22Rv1 (cell line): ENCODE data around the gene UBC.
A peak's percentile ranks its signal among the peaks of the same experiment; 100 is the strongest.

ENCODE experiments used
- H3K27ac ChIP-seq: fragments of 450-650 bp; 2 replicates; pipeline ENCODE4 v1.5.1; 2017
- ZFX ChIP-seq: fragments of 450-650 bp; IDR thresholded peaks from 2 replicates; pipeline ENCODE4 v1.6.1; 2017; ENCODE audit warnings: antibody characterized with exemption, borderline replicate concordance
- TF ChIP-seq, protein P1 (sequence below): fragments of 450-650 bp; IDR thresholded peaks from 2 replicates; pipeline ENCODE4 v1.5.1; 2017; ENCODE audit warnings: mild to moderate bottlenecking

Gene UBC

DNA sequence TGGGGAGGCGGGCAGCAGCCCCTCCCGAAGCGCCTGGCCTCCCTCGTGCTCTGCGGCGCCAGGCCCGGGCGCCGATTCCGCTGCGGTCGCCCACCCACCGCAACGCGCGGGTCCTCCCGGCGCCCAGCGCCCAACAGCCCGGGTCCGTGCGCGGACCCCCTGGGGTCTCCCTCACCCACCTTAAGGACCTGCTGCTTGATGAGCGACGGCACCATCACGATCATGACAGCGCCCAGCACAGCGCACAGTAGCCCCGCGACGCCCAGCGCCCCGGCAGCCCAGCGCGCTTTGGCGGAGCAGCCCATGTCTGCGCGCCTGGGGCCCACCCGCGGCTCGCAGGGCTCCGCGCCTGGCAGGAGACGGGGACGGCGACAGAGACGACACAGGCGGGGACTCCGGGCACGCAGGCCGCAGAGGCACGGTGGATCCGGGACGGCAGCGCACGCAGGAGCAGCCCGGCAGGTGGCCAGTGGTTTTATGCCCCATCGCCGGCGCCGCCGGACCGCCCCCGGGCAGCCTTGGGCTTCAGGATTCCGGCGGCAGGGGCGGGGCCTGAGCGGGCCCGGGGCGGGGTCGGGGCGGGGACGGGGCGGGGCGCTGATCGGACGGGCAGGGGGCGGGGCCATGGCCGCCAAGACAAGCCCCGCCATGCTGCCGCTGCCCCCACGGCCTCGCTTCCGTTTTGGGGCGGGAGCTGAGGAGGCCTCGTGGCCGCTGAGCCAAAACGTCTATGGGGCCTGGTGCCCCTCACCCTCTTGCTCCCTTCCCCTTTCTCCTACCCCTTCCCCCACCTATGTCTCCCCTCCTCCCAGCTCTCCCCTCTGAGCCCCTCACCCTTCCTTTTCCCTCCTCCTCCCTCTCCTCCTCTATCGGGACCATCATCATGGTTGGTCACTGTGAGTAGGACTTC lies 50.8 kb downstream of the UBC start, which contains the start of gene SCARB1:
Gene SCARB1 (minus strand): TSS at position 449 of the 910 bp plus-strand sequence. CDS start 144 bp downstream, at position 305.
- peak within 1 kb of the TSS; percentile 93 for H3K27ac ChIP-seq
- TF ChIP-seq, protein P1, sequence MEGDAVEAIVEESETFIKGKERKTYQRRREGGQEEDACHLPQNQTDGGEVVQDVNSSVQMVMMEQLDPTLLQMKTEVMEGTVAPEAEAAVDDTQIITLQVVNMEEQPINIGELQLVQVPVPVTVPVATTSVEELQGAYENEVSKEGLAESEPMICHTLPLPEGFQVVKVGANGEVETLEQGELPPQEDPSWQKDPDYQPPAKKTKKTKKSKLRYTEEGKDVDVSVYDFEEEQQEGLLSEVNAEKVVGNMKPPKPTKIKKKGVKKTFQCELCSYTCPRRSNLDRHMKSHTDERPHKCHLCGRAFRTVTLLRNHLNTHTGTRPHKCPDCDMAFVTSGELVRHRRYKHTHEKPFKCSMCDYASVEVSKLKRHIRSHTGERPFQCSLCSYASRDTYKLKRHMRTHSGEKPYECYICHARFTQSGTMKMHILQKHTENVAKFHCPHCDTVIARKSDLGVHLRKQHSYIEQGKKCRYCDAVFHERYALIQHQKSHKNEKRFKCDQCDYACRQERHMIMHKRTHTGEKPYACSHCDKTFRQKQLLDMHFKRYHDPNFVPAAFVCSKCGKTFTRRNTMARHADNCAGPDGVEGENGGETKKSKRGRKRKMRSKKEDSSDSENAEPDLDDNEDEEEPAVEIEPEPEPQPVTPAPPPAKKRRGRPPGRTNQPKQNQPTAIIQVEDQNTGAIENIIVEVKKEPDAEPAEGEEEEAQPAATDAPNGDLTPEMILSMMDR, result peak; percentile 45
- no peak for TF ChIP-seq ZFX

DNA sequence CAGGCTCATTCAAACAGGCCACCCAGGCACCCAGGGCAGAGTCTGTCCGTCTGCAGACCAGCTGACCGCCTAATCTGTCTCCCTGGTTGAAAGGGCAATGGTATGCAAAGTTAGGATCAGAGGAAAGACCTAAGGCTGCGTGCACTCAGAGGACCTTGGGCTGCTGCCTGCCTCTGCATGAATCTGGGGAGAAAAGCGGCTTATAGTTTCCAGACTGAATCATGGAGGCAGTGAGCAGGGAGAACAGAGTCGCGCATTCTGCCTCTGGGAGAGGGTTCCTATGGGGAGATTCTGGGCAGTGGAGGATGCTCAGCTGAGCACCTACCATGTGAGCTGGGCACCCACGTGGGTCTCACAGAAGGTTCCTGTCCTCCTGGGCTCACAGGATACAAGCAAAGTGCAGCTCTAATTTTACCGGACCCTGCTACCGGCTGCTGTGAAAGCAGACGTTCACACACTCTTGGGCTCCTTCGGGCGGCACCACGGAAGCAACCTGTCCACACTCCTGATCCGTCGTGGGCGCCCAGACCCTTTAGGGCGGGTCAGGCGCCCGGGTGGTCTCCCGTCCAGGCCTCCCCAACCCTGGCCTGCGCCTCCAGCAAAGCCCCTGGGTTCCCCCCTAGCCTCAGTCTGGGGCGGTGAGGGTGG lies 51.6 kb downstream of the UBC start:
- TF ChIP-seq, protein P1, result no peak
- H3K27ac ChIP-seq, result peak overlapping the region; percentile 93

DNA sequence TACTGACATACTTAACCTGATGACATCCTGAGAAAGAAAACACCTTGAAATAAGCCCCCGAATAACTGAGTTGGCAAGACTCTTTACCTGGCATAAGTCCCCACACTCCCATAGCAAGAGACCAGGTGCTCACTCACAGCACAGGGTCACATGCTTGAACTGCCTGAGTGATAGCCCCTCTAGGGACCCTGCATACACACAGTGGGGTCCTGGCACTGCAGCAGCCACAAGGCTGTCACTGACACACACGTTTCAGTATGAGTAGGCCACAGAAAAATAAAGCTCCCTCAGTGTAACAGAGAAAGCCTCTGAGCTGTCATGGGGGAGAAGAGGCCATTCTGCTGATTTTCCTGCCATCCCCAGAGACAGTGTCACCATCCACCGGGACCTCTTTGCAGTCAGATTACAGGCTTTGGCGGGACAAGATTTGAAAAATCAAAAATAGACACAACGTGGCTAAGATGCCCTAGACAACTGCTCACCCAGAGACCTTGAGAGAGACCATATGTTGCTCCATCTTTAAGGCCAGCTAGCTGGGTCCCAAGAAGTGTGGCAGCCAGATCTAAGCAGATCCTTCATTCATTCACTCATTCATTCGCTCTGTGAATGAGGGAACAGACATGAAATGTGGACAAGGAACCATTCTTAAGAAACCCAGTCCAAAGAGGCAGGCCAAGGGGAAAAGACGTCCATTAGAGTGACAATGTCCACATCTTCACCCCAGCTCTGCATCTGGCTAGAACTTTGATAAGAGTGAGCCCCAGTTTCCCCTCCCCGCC lies 52.4 kb downstream of the UBC start:
- no peak for TF ChIP-seq ZFX
- TF ChIP-seq, protein P1, result no peak
- H3K27ac ChIP-seq, result peak overlapping the region; percentile 93
